22Rv1 (cell line): Measurements from ENCODE around the gene STK40.

Experiments
- CTCF ChIP-seq: fragments of 450-650 bp; IDR thresholded peaks from 2 replicates; pipeline ENCODE4 v1.5.1; 2017; ENCODE audit warnings: mild to moderate bottlenecking
- ZFX ChIP-seq: fragments of 450-650 bp; IDR thresholded peaks from 2 replicates; pipeline ENCODE4 v1.6.1; 2017; ENCODE audit warnings: antibody characterized with exemption, borderline replicate concordance

- TF ChIP-seq CTCF (no peak), ZFX (no peak)
These were observed 27.1 kb downstream of the STK40 start for GRCh38 chr1:36358514-36359084.
